ENCODE results near the gene SPCS1.

The SPCS1 gene

GRCh38 chr3:52743152-52743551, 37.2 kb downstream of the SPCS1 start:
- no peak for TF ChIP-seq CTCF (IDR thresholded peaks at IDR 0.05; ENCODE audit: low read depth, low read length, missing control alignments)
- in situ Hi-C loops (cut with HindIII; ENCODE audit: low sequenced_read_pairs) = no loop called here
- no peak for DNase-seq (ENCODE audit: low read depth)
- no peak overlapping the region for H3K4me3 ChIP-seq (ENCODE audit: low read depth, low read length)

- no peak overlapping the region for H3K4me3 ChIP-seq (ENCODE audit: low read depth, low read length)
- in situ Hi-C loops (cut with HindIII; ENCODE audit: low sequenced_read_pairs) = no loop called here
- no peak for DNase-seq (ENCODE audit: low read depth)
- TF ChIP-seq CTCF (IDR thresholded peaks at IDR 0.05; ENCODE audit: low read depth, low read length, missing control alignments) = no peak
Observed at GRCh38 chr3:52743721-52744120, 37.8 kb downstream of the SPCS1 start.

- no peak overlapping the region for H3K4me3 ChIP-seq (ENCODE audit: low read depth, low read length)
- in situ Hi-C loops (cut with HindIII; ENCODE audit: low sequenced_read_pairs) = no loop called here
- no peak for TF ChIP-seq CTCF (IDR thresholded peaks at IDR 0.05; ENCODE audit: low read depth, low read length, missing control alignments)
- no peak for DNase-seq (ENCODE audit: low read depth)
Observed at GRCh38 chr3:52752045-52752660, 46.2 kb downstream of the SPCS1 start.

GRCh38 chr3:52754373-52754772, 48.5 kb downstream of the SPCS1 start:
- H3K4me3 ChIP-seq (ENCODE audit: low read depth, low read length) = no peak overlapping the region
- no peak for DNase-seq (ENCODE audit: low read depth)
- in situ Hi-C loops (cut with HindIII; ENCODE audit: low sequenced_read_pairs) = no loop called here
- no peak for TF ChIP-seq CTCF (IDR thresholded peaks at IDR 0.05; ENCODE audit: low read depth, low read length, missing control alignments)

GRCh38 chr3:52756141-52756540, 50.2 kb downstream of the SPCS1 start:
- no peak for DNase-seq (ENCODE audit: low read depth)
- TF ChIP-seq CTCF (IDR thresholded peaks at IDR 0.05; ENCODE audit: low read depth, low read length, missing control alignments) = no peak
- H3K4me3 ChIP-seq (ENCODE audit: low read depth, low read length) = no peak overlapping the region
- in situ Hi-C loops (cut with HindIII; ENCODE audit: low sequenced_read_pairs) = no loop called here

All from astrocyte of the cerebellum (primary cell).